GM11168 (cell line): ENCODE measurements around the gene MYH14.

Experiments
- in situ Hi-C: fragments of 300-500 bp; cut with MboI; formaldehyde crosslinking; loops from one replicate; pipeline ENCODE4 v1.12.0; 2022; ENCODE audit warnings: low sequenced_read_pairs; ENCODE audit not compliant: unreplicated experiment

MYH14 gene

GRCh38 chr19:50192463-50193211 is 10.8 kb upstream of the MYH14 start:
- in situ Hi-C loops, result no loop called here

GRCh38 chr19:50195224-50195623 is 8.2 kb upstream of the MYH14 start:
- in situ Hi-C loops, result no loop called here

GRCh38 chr19:50196322-50196932 is 7.0 kb upstream of the MYH14 start:
- in situ Hi-C loops, result no loop called here

GRCh38 chr19:50197348-50197747 is 6.1 kb upstream of the MYH14 start:
- in situ Hi-C loops, result no loop called here

GRCh38 chr19:50198431-50199258 is 4.8 kb upstream of the MYH14 start:
- in situ Hi-C loops, result no loop called here

GRCh38 chr19:50199259-50199555 is 4.2 kb upstream of the MYH14 start:
- in situ Hi-C loops, result no loop called here

- in situ Hi-C loops, result no loop called here
Observed at GRCh38 chr19:50202386-50202785, 1.0 kb upstream of the MYH14 start.

- in situ Hi-C loops, result no loop called here
Observed at GRCh38 chr19:50202962-50203280, 501 bp upstream of the MYH14 start.

GRCh38 chr19:50204081-50204428 is 633 bp downstream of the MYH14 start:
- in situ Hi-C loops, result no loop called here

GRCh38 chr19:50204811-50205675 is 1.6 kb downstream of the MYH14 start:
- in situ Hi-C loops, result no loop called here

- in situ Hi-C loops, result no loop called here
Observed at GRCh38 chr19:50205681-50206138, 2.3 kb downstream of the MYH14 start.

GRCh38 chr19:50206191-50206590 is 2.8 kb downstream of the MYH14 start:
- in situ Hi-C loops, result no loop called here

- in situ Hi-C loops, result no loop called here
Observed at GRCh38 chr19:50207730-50208129, 4.3 kb downstream of the MYH14 start.

GRCh38 chr19:50209131-50209530 is 5.7 kb downstream of the MYH14 start:
- in situ Hi-C loops, result no loop called here

- in situ Hi-C loops, result no loop called here
Observed at GRCh38 chr19:50210425-50210824, 7.0 kb downstream of the MYH14 start.

GRCh38 chr19:50213925-50214324 is 10.5 kb downstream of the MYH14 start:
- in situ Hi-C loops, result no loop called here

GRCh38 chr19:50214699-50215543 is 11.5 kb downstream of the MYH14 start:
- in situ Hi-C loops, result no loop called here

- in situ Hi-C loops, result no loop called here
Observed at GRCh38 chr19:50215820-50216219, 12.4 kb downstream of the MYH14 start.

- in situ Hi-C loops, result no loop called here
Observed at GRCh38 chr19:50221087-50221486, 17.7 kb downstream of the MYH14 start.
